Stimulated activated CD8-positive, alpha-beta memory T cell treated with anti-CD3 and anti-CD28 coated beads, Interleukin-12 subunit alpha, Interleukin-12 subunit beta, amount 100 ng/mL, for 1 hour (primary cell): ENCODE data around the gene TMEM94.
"Not testable (repeated sequence)": the region's sequence is repeated elsewhere in the genome, so short reads cannot be mapped to it uniquely, and the experiment has no call there.

Experiments used
- DNase-seq: peaks from one replicate; pipeline ENCODE4 v3.0.0-alpha.2; 2020; ENCODE audit warnings: low read depth

Gene TMEM94

GRCh38 chr17:75456417-75457046 lies at the start of gene TMEM94:
TMEM94 (plus strand) TSS chr17:75456635; CDS start chr17:75471906, 15,271 bp downstream.
- DNase-seq = peak; percentile 85

- no peak for DNase-seq
Observed at GRCh38 chr17:75407655-75408352, 48.6 kb upstream of the TMEM94 start.

GRCh38 chr17:75410141-75410540 lies 46.3 kb upstream of the TMEM94 start:
- no peak for DNase-seq

GRCh38 chr17:75411328-75412067 lies 44.9 kb upstream of the TMEM94 start:
- DNase-seq = no peak

- DNase-seq = peak; percentile 46
Observed at GRCh38 chr17:75412455-75413317, 43.7 kb upstream of the TMEM94 start.

GRCh38 chr17:75414488-75414887 lies 41.9 kb upstream of the TMEM94 start:
- no peak for DNase-seq

GRCh38 chr17:75416006-75416405 lies 40.4 kb upstream of the TMEM94 start:
- no peak for DNase-seq

GRCh38 chr17:75417054-75417580 lies 39.3 kb upstream of the TMEM94 start:
- DNase-seq = no peak

GRCh38 chr17:75418531-75418930 lies 37.9 kb upstream of the TMEM94 start:
- no peak for DNase-seq

GRCh38 chr17:75428543-75429469 lies 27.6 kb upstream of the TMEM94 start:
- DNase-seq = no peak

- no peak for DNase-seq
Observed at GRCh38 chr17:75430159-75430974, 26.1 kb upstream of the TMEM94 start.

- no peak for DNase-seq
Observed at GRCh38 chr17:75433218-75433783, 23.1 kb upstream of the TMEM94 start.

- DNase-seq = not testable (repeated sequence)
Observed at GRCh38 chr17:75434433-75434832, 22.0 kb upstream of the TMEM94 start.

GRCh38 chr17:75437404-75437803 lies 19.0 kb upstream of the TMEM94 start:
- not testable (repeated sequence) for DNase-seq

- no peak for DNase-seq
Observed at GRCh38 chr17:75439287-75439686, 17.1 kb upstream of the TMEM94 start.

- no peak for DNase-seq
Observed at GRCh38 chr17:75440738-75441448, 15.5 kb upstream of the TMEM94 start.

- no peak for DNase-seq
Observed at GRCh38 chr17:75442168-75443103, 14.0 kb upstream of the TMEM94 start.

- DNase-seq = no peak
Observed at GRCh38 chr17:75445296-75445695, 11.1 kb upstream of the TMEM94 start.
